ENCODE data around the gene ZNRF4. TPM values are rescaled to one million over a fixed set of nuclear protein-coding genes. Genes with fewer than 3 reads are reported as not detected.

ZNRF4 gene
- total RNA-seq, 1 experiment from 2014 or later: not detected

DNA sequence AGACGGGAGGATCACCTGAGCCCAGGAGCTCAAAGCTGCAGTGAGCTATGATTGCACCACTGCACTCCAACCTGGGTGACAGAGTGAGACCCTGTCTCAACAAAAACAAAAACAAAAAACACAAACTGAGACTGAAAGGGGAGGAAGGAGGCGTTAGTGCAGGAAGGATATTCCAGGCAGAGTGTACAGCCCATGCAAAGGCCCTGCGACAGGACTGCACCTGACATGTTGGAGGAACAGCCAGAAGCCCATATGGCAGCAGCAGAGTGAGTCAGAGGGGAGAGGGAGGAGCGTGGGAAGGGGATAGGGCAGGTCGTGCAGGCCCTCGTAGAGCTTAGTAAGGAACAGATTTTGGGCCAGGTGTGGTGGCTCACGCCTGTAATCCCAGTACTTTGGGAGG is 3.2 kb downstream of the ZNRF4 start:
- Histone ChIP-seq H3K4me3 (ENCODE audit: low read depth, low read length) (no peak overlapping the region), H3K27me3 (replicated peaks; ENCODE audit: control insufficient read depth, insufficient read depth, low read length) (no peaks in the 10 kb centered on the region), H3K36me3 (ENCODE audit: control insufficient read depth, insufficient read depth, low read length) (no peaks in the 10 kb centered on the region), H3K9me3 (peaks cover 5% of the 10 kb centered on the region; the same call in 1 of the 2 replicates), H3K4me1 (peaks cover 5% of the 10 kb centered on the region)
- ChIA-PET CTCF (no interaction called here), POLR2A (no interaction called here)
- intact Hi-C loops (cut with micrococcal nuclease; ENCODE audit: unreplicated experiment): no loop called here
- Mint-ChIP-seq H3K4me1 (ENCODE audit: low read depth, unreplicated experiment) (peaks cover 5% of the 10 kb centered on the region), H3K27ac (ENCODE audit: unreplicated experiment) (no peak overlapping the region), H3K36me3 (ENCODE audit: insufficient read depth, unreplicated experiment) (no peaks in the 10 kb centered on the region), H3K9me3 (ENCODE audit: unreplicated experiment) (peaks cover 6% of the 10 kb centered on the region), H3K4me3 (ENCODE audit: unreplicated experiment) (no peak overlapping the region), H3K27me3 (ENCODE audit: insufficient read depth, unreplicated experiment) (no peaks in the 10 kb centered on the region)
- BruUV-seq (replicated peaks): no TSS peak
- DNase-seq: no peak
- TF ChIP-seq CTCF (IDR thresholded peaks at IDR 0.05; ENCODE audit: insufficient read depth in 1 of 2, low read depth in 1 of 2, low read length in 1 of 2, severe bottlenecking in 1 of 2, unreplicated experiment in 1 of 2): no peak

GRCh38 chr19:5459360-5459759 is 4.1 kb downstream of the ZNRF4 start:
- H3K27me3 ChIP-seq (replicated peaks; ENCODE audit: control insufficient read depth, insufficient read depth, low read length): no peaks in the 10 kb centered on the region
- no peaks in the 10 kb centered on the region for H3K27me3 Mint-ChIP-seq (ENCODE audit: insufficient read depth, unreplicated experiment)
- 0 out of 2 replicates have a peak, but pooled peaks cover 5% of the 10 kb centered on the region for H3K9me3 ChIP-seq
- no peaks in the 10 kb centered on the region for H3K36me3 Mint-ChIP-seq (ENCODE audit: insufficient read depth, unreplicated experiment)
- H3K36me3 ChIP-seq (ENCODE audit: control insufficient read depth, insufficient read depth, low read length): no peaks in the 10 kb centered on the region
- peaks cover 14% of the 10 kb centered on the region for H3K4me1 Mint-ChIP-seq (ENCODE audit: low read depth, unreplicated experiment)
- TF ChIP-seq CTCF (IDR thresholded peaks at IDR 0.05; ENCODE audit: insufficient read depth in 1 of 2, low read depth in 1 of 2, low read length in 1 of 2, severe bottlenecking in 1 of 2, unreplicated experiment in 1 of 2): no peak
- H3K4me1 ChIP-seq: peaks cover 15% of the 10 kb centered on the region
- H3K9me3 Mint-ChIP-seq (ENCODE audit: unreplicated experiment): peaks cover 9% of the 10 kb centered on the region
- ChIA-PET CTCF (interaction anchor here (0.7 kb wide), 1 partner anchor 73 kb away, joined by 3 read pairs; no protein-coding TSS in a partner anchor), POLR2A (no interaction called here)
- DNase-seq: no peak
- no peak overlapping the region for H3K4me3 Mint-ChIP-seq (ENCODE audit: unreplicated experiment)
- H3K27ac Mint-ChIP-seq (ENCODE audit: unreplicated experiment): no peak overlapping the region
- intact Hi-C loops (cut with micrococcal nuclease; ENCODE audit: unreplicated experiment): no loop called here
- no TSS peak for BruUV-seq (replicated peaks)
- H3K4me3 ChIP-seq (ENCODE audit: low read depth, low read length): no peak overlapping the region

GRCh38 chr19:5460748-5461147 is 5.5 kb downstream of the ZNRF4 start:
- no peaks in the 10 kb centered on the region for H3K27me3 Mint-ChIP-seq (ENCODE audit: insufficient read depth, unreplicated experiment)
- H3K27ac Mint-ChIP-seq (ENCODE audit: unreplicated experiment): no peak overlapping the region
- BruUV-seq (replicated peaks): no TSS peak
- H3K4me1 Mint-ChIP-seq (ENCODE audit: low read depth, unreplicated experiment): peaks cover 22% of the 10 kb centered on the region
- no peaks in the 10 kb centered on the region for H3K36me3 Mint-ChIP-seq (ENCODE audit: insufficient read depth, unreplicated experiment)
- H3K9me3 Mint-ChIP-seq (ENCODE audit: unreplicated experiment): peaks cover 9% of the 10 kb centered on the region
- TF ChIP-seq CTCF (IDR thresholded peaks at IDR 0.05; ENCODE audit: insufficient read depth in 1 of 2, low read depth in 1 of 2, low read length in 1 of 2, severe bottlenecking in 1 of 2, unreplicated experiment in 1 of 2): no peak
- Histone ChIP-seq H3K4me3 (ENCODE audit: low read depth, low read length) (no peak overlapping the region), H3K36me3 (ENCODE audit: control insufficient read depth, insufficient read depth, low read length) (no peaks in the 10 kb centered on the region), H3K4me1 (peaks cover 26% of the 10 kb centered on the region), H3K27me3 (replicated peaks; ENCODE audit: control insufficient read depth, insufficient read depth, low read length) (no peaks in the 10 kb centered on the region), H3K9me3 (0 out of 2 replicates have a peak, but pooled peaks cover 5% of the 10 kb centered on the region)
- H3K4me3 Mint-ChIP-seq (ENCODE audit: unreplicated experiment): no peak overlapping the region
- DNase-seq: no peak
- POLR2A ChIA-PET: no interaction called here
- intact Hi-C loops (cut with micrococcal nuclease; ENCODE audit: unreplicated experiment): no loop called here
- CTCF ChIA-PET: no interaction called here

Measured in Caco-2 (cell line).